ENCODE results near the gene THSD1.
"Not testable (repeated sequence)": the region's sequence is repeated elsewhere in the genome, so short reads cannot be mapped to it uniquely, and the experiment has no call there.

The THSD1 gene

DNA sequence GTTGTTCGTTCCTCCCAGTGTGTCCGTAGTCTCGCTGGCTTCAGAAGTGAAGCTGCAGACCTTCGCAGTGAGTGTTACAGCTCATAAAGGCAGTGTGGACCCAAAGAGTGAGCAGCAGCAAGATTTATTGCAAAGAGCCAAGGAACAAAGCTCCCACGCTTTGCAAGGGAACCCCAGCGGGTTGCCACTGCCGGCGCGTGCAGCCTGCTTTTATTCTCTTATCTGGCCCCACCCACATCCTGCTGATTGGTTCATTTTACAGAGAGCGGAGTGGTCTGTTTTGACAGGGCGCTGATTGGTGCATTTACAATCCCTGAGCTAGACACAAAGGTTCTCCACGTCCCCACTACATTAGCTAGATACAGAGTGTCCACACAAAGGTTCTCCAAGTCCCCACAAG lies 1.5 kb upstream of the THSD1 start:
- not testable (repeated sequence) for DNase-seq

GRCh38 chr13:52406629-52407028 lies 657 bp upstream of the THSD1 start:
- no peak for DNase-seq

GRCh38 chr13:52405369-52405766 lies 604 bp downstream of the THSD1 start:
- DNase-seq = no peak

DNA sequence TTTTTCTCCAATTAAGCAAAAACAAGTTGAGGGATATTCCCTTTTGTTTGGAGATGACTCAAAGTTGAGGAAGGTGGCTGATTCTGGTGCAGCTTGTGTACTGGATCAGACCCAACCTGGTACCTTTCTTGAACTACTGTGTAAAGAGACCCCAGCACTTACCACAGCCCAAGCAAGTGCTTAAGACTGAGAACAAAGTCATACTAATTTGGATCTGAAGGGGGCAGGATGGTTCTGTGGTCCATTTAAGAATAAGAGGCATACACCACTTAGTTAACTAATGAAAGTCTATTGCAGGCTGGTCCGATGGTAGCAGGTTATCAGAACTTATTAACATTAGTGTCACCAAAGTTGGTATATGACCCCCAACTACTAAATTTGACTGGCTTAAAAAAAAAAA lies 6.3 kb downstream of the THSD1 start:
- DNase-seq = no peak

DNA sequence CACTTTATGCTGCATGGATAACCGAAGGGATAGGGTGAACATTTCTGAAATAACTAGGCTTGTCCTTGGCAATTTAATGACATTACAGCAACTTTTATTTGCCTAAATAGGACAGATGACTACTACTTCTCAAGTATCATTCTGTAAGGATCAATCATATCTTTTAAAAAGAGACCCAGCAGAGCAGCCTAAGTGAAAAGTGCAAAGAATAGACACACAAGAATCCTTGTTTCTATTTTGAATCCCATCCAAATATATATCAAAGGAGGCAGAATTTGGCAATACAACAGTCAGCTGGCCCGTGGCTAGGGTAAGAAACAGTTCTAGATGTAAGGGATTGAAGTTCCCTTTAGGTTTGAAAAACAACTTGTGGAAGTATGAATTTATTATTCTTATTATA lies 6.9 kb downstream of the THSD1 start:
- DNase-seq = no peak

GRCh38 chr13:52395704-52396103 lies 10.3 kb downstream of the THSD1 start:
- DNase-seq = no peak

DNA sequence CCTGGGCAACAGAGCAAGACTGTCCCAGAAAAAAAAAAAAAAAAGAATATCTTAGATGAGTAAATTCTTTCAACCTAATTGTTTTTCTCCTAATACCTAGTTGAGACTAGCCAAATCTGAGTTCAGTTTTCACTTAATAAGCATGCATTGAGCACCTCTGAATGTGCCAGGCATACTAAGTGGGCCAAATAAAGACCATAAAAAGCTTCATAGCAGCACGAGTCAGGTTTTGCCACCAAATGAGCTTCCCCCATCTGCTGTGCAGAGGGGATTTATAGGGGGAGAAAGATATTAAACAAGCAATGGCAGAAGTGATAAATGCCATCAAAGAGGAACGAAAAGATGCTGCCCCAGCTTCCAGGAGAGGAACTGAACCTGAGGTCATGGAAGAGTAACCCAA lies 11.4 kb downstream of the THSD1 start:
- DNase-seq = no peak

GRCh38 chr13:52393572-52394357 lies 12.2 kb downstream of the THSD1 start:
- no peak for DNase-seq

- no peak for DNase-seq
These were observed 18.3 kb downstream of the THSD1 start for GRCh38 chr13:52387721-52388120.

DNA sequence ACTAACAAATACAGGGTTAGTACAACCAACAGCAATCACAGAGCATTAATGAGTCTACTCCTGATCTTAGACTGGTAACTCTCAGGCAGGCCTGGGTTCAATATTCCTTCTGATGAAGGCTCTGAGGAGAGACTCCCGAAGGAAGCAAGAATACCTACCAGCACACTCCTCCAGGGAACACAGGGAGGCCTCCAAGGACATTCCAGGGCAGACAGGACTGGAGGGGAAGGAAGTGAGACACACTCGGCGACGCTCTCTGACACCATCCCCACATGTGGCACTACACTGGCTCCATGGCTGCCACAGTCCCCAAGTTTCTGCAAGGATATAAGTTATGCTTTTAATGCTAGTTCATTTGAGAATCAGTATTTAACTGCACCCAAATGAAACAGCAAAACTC lies 20.1 kb downstream of the THSD1 start:
- no peak for DNase-seq

DNA sequence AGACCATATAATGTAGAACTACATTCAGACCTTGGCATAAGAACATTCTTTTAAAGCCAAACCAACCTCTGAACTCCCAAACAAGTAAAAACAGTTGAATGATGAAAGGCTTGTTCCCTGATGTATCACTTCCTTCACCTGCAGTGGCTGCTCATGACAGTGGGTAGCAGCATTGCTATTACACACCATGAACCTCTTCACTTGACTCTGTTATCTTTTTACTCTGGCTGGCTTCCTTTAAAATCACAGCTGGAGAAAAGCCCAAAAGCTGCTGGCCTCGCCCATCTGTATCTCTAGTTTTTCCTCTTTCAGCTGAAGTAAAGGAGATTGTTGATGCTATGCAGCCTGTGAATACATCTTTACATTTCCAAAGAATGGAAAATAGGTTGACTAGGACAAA lies 22.6 kb downstream of the THSD1 start:
- DNase-seq = no peak

GRCh38 chr13:52378312-52378711 lies 27.7 kb downstream of the THSD1 start:
- DNase-seq = no peak

DNA sequence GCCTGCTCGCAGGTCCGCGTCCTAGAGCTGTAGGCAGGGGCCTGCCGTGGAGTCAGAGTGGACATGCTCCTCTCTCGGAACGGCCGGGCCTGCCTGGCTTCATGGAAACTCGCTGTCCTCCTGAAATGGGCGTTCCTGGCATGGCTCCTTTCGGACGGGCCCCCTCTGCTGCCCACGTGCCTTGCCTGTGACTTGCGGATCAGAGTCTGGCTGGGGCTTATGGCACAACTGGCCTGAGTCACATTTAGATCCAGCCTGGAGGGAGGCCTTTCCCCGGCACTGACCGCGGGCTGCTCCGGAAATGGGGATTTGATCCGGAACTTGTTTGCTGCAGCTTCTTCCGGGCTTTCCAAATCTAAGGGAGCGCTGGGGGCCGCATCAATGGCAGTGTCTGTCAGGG lies 28.1 kb downstream of the THSD1 start:
- no peak for DNase-seq

- DNase-seq = no peak
These were observed 31.0 kb downstream of the THSD1 start for GRCh38 chr13:52374873-52375411.

DNA sequence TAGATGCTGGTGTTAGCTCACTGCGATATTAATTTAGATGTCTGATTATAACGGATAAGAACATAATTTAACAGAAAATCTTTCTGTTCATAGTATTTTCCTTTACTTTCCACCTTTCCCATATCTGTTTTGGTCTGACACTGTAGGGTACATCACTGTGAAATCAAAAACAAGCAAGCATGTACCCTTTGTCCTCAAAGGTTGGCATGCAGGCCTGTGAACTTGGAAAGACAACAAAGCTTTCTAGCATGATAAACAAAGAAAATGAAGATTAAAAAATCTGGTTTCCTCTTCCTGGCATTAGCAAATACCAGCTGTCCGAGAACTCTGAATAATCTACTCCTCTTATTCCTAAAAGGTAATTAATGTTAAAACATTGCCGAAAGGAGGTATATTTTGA lies 31.6 kb downstream of the THSD1 start:
- no peak for DNase-seq

GRCh38 chr13:52373277-52373676 lies 32.7 kb downstream of the THSD1 start:
- not testable (repeated sequence) for DNase-seq

- DNase-seq = no peak
These were observed 34.2 kb downstream of the THSD1 start for GRCh38 chr13:52371736-52372247.

GRCh38 chr13:52366291-52366690 lies 39.7 kb downstream of the THSD1 start:
- DNase-seq = no peak

DNA sequence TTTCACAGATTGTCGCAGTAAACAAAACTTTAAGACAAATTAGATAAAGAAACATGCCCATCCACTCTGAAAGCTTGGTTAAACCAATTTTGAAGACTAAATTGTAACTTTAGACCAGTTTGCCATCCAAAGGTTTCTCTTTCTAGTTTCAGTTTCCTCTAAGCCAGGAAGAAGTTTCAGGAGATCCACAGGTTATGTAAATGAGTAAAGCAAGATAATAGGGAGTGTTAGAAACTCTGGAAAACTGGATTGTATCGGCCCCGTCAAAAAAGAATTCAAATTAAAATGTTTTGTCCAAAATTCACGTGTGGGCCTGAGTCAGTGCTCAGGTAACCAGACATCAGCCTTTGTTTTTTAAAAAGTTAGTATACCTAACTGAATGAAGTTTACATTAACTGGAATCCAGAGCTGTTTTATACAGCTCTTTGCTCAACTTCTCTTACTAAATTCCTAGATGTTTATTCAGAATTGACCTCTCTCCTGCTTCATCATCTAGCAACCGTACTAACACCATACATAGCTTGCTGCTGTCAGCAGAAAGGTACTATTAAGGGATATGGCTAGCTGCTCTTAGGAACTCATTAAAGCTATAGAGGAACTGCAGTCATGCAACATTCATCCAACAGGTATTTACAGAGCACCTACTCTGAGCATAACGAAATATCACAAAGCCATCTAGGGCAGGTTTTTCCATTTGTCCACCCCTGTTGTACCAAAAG lies 43.6 kb downstream of the THSD1 start:
- not testable (repeated sequence) for DNase-seq

DNA sequence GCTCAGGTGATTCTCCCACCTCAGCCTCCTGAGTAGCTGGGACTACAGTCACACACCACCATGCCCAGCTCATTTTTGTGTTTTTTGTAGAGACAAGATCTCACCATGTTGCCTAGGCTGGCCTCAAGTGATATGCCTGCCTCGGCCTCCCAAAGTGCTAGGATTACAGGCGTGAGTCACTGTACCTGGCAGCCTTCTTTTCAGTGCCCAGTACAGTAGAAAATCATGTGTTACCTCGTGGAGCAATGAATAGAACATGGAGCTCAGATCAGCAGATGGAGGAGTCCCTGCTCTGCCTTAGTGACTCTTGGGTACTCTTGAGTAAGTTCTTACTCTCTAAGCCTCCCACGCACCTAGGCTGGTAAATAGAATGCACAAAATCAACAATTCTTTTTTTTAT lies 44.7 kb downstream of the THSD1 start:
- no peak for DNase-seq

DNA sequence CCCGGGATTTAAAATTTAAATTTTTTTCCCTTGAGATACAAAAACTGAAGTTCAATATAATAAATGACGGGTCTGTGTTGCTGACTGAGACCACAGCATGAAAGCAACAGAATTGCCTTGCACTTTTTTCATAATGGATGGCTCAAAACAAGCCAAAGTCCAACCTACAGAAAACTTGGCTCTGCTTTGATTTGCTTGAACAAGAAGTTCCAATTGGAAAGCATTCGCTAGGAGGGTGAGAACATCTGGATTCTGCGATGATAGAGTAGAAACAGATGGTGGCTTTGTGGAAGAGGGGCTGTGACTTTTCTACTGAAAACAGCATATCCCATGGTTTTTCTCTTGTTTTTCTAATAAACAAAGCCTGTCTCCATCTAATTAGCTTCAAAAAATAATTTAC lies 46.4 kb downstream of the THSD1 start:
- no peak for DNase-seq

- no peak for DNase-seq
These were observed 49.6 kb downstream of the THSD1 start for GRCh38 chr13:52356327-52356726.

GRCh38 chr13:52353193-52353592 lies 52.8 kb downstream of the THSD1 start:
- DNase-seq = no peak

Measured in NCI-H1436 (cell line).